BJ (cell line): Measurements from ENCODE around the gene CLEC4G. TPM values are rescaled to one million over a fixed set of nuclear protein-coding genes. Genes with fewer than 3 reads are reported as not detected.

Experiments used
- CTCF ChIA-PET: fragments of 350-600 bp; formaldehyde crosslinking; extraction: SDS; loops from one replicate; lab custom pipeline; 2021; ENCODE audit warnings: antibody characterized with exemption, inconsistent platforms; lab: Yijun Ruan, JAX
- POLR2A ChIA-PET: fragments of 300-600 bp; sonication (Branson Sonifier 250); formaldehyde crosslinking; extraction: SDS; loops from one replicate; lab custom pipeline; 2021; ENCODE audit warnings: antibody characterized with exemption; lab: Charles Lee
- DNase-seq: peaks from one replicate; pipeline ENCODE4 v3.0.0-alpha.2; 2011; ENCODE audit warnings: low read depth
- H3K27me3 ChIP-seq: 2 replicates; pipeline ENCODE4 v1.6.0; 2011; ENCODE audit warnings: low read length; ENCODE audit not compliant: control insufficient read depth, insufficient read depth
- H3K36me3 ChIP-seq: 2 replicates; pipeline ENCODE4 v1.5.1; 2011; ENCODE audit warnings: low read length; ENCODE audit not compliant: control insufficient read depth, insufficient read depth
- H3K4me3 ChIP-seq: 2 replicates; pipeline ENCODE4 v1.5.1; 2011; ENCODE audit warnings: low read depth, mild to moderate bottlenecking, control low read depth, low read length
- polyA plus RNA-seq: library from polyadenylated mRNA; depleted of rRNA; stranded (reverse); fragments of >200 nt; gene quantifications from 2 replicates; pipeline ENCODE4 v1.2.3, GENCODE V29; 2011; rRNA removed
- TF ChIP-seq, protein P1 (sequence below): IDR thresholded peaks from 2 replicates; pipeline ENCODE4 v1.5.1; 2011; ENCODE audit warnings: low read depth, mild to moderate bottlenecking, control low read depth, inconsistent platforms, low read length, moderate library complexity; ENCODE audit not compliant: insufficient read depth

CLEC4G gene
- polyA plus RNA-seq, 1 experiment: not detected

DNA sequence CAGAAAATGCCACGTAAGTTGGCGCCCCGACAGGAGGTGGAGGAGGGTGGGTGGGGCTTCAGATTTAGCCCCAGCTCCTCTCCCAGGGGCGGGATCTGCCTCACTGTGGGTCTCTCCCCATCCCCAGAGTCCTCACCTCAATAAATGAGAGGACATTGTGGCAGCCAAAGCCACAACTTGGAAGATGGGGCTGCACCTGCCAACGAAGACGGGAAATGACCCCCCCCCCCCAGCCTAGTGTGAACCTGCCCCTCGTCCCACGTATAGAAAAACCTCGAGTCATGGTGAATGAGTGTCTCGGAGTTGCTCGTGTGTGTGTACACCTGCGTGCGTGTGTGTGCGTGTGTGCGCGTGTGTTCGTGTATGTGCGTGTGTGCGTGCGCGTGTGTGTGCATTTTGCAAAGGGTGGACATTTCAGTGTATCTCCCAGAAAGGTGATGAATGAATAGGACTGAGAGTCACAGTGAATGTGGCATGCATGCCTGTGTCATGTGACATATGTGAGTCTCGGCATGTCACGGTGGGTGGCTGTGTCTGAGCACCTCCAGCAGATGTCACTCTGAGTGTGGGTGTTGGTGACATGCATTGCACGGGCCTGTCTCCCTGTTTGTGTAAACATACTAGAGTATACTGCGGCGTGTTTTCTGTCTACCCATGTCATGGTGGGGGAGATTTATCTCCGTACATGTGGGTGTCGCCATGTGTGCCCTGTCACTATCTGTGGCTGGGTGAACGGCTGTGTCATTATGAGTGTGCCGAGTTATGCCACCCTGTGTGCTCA is 52.7 kb downstream of the CLEC4G start:
- CTCF ChIA-PET: interaction anchor here (1.8 kb wide), 1 partner anchor 27 kb away, joined by 7 read pairs; no protein-coding TSS in a partner anchor
- DNase-seq: no peak
- POLR2A ChIA-PET: no interaction called here

More for the DNA sequence above, 52.7 kb downstream of the CLEC4G start:
- no peaks in the 10 kb centered on the region; the same call in 1 of the 2 replicates for H3K27me3 ChIP-seq
- TF ChIP-seq, protein P1, sequence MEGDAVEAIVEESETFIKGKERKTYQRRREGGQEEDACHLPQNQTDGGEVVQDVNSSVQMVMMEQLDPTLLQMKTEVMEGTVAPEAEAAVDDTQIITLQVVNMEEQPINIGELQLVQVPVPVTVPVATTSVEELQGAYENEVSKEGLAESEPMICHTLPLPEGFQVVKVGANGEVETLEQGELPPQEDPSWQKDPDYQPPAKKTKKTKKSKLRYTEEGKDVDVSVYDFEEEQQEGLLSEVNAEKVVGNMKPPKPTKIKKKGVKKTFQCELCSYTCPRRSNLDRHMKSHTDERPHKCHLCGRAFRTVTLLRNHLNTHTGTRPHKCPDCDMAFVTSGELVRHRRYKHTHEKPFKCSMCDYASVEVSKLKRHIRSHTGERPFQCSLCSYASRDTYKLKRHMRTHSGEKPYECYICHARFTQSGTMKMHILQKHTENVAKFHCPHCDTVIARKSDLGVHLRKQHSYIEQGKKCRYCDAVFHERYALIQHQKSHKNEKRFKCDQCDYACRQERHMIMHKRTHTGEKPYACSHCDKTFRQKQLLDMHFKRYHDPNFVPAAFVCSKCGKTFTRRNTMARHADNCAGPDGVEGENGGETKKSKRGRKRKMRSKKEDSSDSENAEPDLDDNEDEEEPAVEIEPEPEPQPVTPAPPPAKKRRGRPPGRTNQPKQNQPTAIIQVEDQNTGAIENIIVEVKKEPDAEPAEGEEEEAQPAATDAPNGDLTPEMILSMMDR: no peak
- peaks cover 8% of the 10 kb centered on the region for H3K36me3 ChIP-seq
- no peak overlapping the region for H3K4me3 ChIP-seq

Other genes starting within 250 kb of the CLEC4G start
- 1.9 and 3.8 TPM in 2 replicates for gene PEX11G, start 243.1 kb downstream of the CLEC4G start, polyA plus RNA-seq
- 25.0 and 43.9 TPM in 2 replicates for gene ZNF358, start 216.0 kb downstream of the CLEC4G start, polyA plus RNA-seq
- 24.6 and 50.6 TPM in 2 replicates for gene MCOLN1, start 209.5 kb downstream of the CLEC4G start, polyA plus RNA-seq
- 17.2 and 55.1 TPM in 2 replicates for gene PNPLA6, start 196.4 kb downstream of the CLEC4G start, polyA plus RNA-seq
- not detected in 2 replicates for gene CAMSAP3, start 136.2 kb downstream of the CLEC4G start, polyA plus RNA-seq
- gene XAB2, start 102.6 kb downstream of the CLEC4G start, polyA plus RNA-seq: 20.7 and 39.8 TPM in 2 replicates
- gene PET100, start 102.3 kb downstream of the CLEC4G start, polyA plus RNA-seq: 8.9 and 28.5 TPM in 2 replicates
- gene PCP2, start 98.4 kb downstream of the CLEC4G start, polyA plus RNA-seq: not detected in 2 replicates
- gene STXBP2, start 95.0 kb downstream of the CLEC4G start, polyA plus RNA-seq: 28.6 and 39.4 TPM in 2 replicates
- not detected in 2 replicates for gene RETN, start 63.1 kb downstream of the CLEC4G start, polyA plus RNA-seq
- gene MCEMP1, start 55.0 kb downstream of the CLEC4G start, polyA plus RNA-seq: not detected in 2 replicates
- gene TRAPPC5, start 51.3 kb downstream of the CLEC4G start, polyA plus RNA-seq: 59.7 and 85.1 TPM in 2 replicates
- gene FCER2, start 30.0 kb downstream of the CLEC4G start, polyA plus RNA-seq: not detected in 2 replicates
- not detected in 2 replicates for gene CD209, start 15.4 kb upstream of the CLEC4G start, polyA plus RNA-seq
- gene CLEC4M, start 31.1 kb upstream of the CLEC4G start, polyA plus RNA-seq: not detected in 2 replicates
- gene EVI5L, start 98.1 kb upstream of the CLEC4G start, polyA plus RNA-seq: 8.1 and 11.7 TPM in 2 replicates
- gene PRR36, start 142.3 kb upstream of the CLEC4G start, polyA plus RNA-seq: not detected in 2 replicates
- gene LRRC8E, start 156.4 kb upstream of the CLEC4G start, polyA plus RNA-seq: 6.0 and 8.6 TPM in 2 replicates
- gene MAP2K7, start 171.8 kb upstream of the CLEC4G start, polyA plus RNA-seq: 6.2 and 8.0 TPM in 2 replicates
- gene TGFBR3L, start 182.7 kb upstream of the CLEC4G start, polyA plus RNA-seq: 0.50 and 0.61 TPM in 2 replicates
- gene SNAPC2, start 188.2 kb upstream of the CLEC4G start, polyA plus RNA-seq: 16.6 and 28.2 TPM in 2 replicates
- gene CTXN1, start 194.0 kb upstream of the CLEC4G start, polyA plus RNA-seq: 1.3 and 2.0 TPM in 2 replicates
- gene TIMM44, start 211.6 kb upstream of the CLEC4G start, polyA plus RNA-seq: 51.1 and 56.6 TPM in 2 replicates